Activated CD4-positive, alpha-beta T cell treated with anti-CD3 and anti-CD28 coated beads for 4 hours (primary cell): Measurements from ENCODE around the gene CHADL.
A peak's percentile ranks its signal among the peaks of the same experiment; 100 is the strongest.

Experiments
- DNase-seq, 2 donors: peaks; one replicate each; pipeline ENCODE4 v3.0.0-alpha.2; 2020

The CHADL gene

GRCh38 chr22:41254230-41254629 is 13.5 kb upstream of the CHADL start:
- no peak for DNase-seq

GRCh38 chr22:41252365-41252764 is 11.6 kb upstream of the CHADL start:
- DNase-seq: no peak

GRCh38 chr22:41250127-41250526 is 9.4 kb upstream of the CHADL start:
- no peak for DNase-seq

GRCh38 chr22:41249442-41249841 is 8.7 kb upstream of the CHADL start:
- DNase-seq: no peak

- no peak for DNase-seq
Observed at GRCh38 chr22:41248758-41249157, 8.0 kb upstream of the CHADL start.

- no peak for DNase-seq
Observed at GRCh38 chr22:41248314-41248713, 7.6 kb upstream of the CHADL start.

GRCh38 chr22:41247703-41248102 is 7.0 kb upstream of the CHADL start:
- no peak for DNase-seq

- DNase-seq: no peak
Observed at GRCh38 chr22:41245917-41246499, 5.3 kb upstream of the CHADL start.

GRCh38 chr22:41243361-41243760 is 2.6 kb upstream of the CHADL start:
- DNase-seq: no peak

GRCh38 chr22:41242396-41243117 is 1.8 kb upstream of the CHADL start:
- DNase-seq: no peak

GRCh38 chr22:41241133-41241676 is 474 bp upstream of the CHADL start:
- DNase-seq: no peak

GRCh38 chr22:41239443-41240128 is 1.1 kb downstream of the CHADL start:
- no peak for DNase-seq

- DNase-seq: no peak
Observed at GRCh38 chr22:41238570-41239442, 1.9 kb downstream of the CHADL start.

- peak; percentile 77 to 78 for DNase-seq
Observed at GRCh38 chr22:41237707-41238569, 2.8 kb downstream of the CHADL start.

GRCh38 chr22:41237036-41237706 is 3.6 kb downstream of the CHADL start:
- no peak for DNase-seq

- no peak for DNase-seq
Observed at GRCh38 chr22:41234815-41235695, 5.7 kb downstream of the CHADL start.

GRCh38 chr22:41231369-41231768 is 9.4 kb downstream of the CHADL start:
- no peak for DNase-seq

GRCh38 chr22:41230401-41230785 is 10.3 kb downstream of the CHADL start:
- DNase-seq: no peak

- no peak for DNase-seq
Observed at GRCh38 chr22:41229730-41230400, 10.9 kb downstream of the CHADL start.

- DNase-seq: no peak
Observed at GRCh38 chr22:41229215-41229614, 11.5 kb downstream of the CHADL start.
